HG02852 (cell line): ENCODE measurements around the gene PASK.

Experiments
- ATAC-seq: cut with Tn5 transposase; IDR thresholded peaks from one replicate; pipeline ENCODE4 v1.9.1; 2021; ENCODE audit warnings: mild to moderate bottlenecking, moderate library complexity; ENCODE audit not compliant: unreplicated experiment

The PASK gene

GRCh38 chr2:241068942-241069810, 80.1 kb downstream of the PASK start:
- ATAC-seq = no peak

GRCh38 chr2:241068136-241068941, 80.9 kb downstream of the PASK start:
- ATAC-seq = no peak

- ATAC-seq = no peak
Observed at GRCh38 chr2:241067501-241068135, 81.7 kb downstream of the PASK start.

GRCh38 chr2:241066893-241067341, 82.4 kb downstream of the PASK start:
- ATAC-seq = no peak

DNA sequence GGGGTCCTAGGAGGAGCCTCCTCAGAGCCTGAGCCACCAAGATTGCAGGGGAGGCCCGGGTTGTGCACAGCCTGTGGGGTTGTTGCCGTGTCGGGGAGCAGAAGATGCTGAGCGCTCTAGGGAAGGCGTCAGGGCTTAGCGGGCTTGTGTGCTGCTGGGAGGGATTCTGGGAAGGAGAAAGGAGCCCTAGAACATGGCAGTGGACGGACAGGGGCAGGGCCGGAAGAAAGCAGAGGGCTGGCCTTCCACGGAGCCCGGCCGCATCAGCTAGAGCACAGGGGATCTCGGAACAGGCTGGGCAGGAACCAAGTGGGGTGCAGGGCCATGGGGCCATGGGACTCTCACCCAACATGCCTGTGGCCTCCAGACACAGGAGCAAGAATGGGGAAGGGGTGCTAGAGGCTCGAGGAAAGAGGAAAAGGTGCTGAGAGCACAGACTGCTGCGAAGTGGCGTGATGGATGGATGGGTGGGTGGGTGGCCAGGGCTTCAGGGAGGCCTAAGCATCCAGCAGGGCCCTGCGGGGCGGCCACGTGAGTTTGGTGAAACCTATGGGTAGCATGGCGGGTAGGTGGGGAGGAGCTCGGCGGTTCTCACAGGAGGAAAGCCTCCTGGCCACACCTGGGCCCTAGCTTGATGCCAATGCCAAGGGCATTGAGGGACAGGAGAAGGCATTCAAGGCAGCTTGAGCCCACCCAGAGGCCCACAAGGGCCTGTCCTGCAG, 82.9 kb downstream of the PASK start:
- ATAC-seq = no peak

- ATAC-seq = no peak
Observed at GRCh38 chr2:241065355-241065803, 83.9 kb downstream of the PASK start.

- no peak for ATAC-seq
Observed at GRCh38 chr2:241064802-241065354, 84.4 kb downstream of the PASK start.

- ATAC-seq = no peak
Observed at GRCh38 chr2:241064008-241064801, 85.1 kb downstream of the PASK start.

DNA sequence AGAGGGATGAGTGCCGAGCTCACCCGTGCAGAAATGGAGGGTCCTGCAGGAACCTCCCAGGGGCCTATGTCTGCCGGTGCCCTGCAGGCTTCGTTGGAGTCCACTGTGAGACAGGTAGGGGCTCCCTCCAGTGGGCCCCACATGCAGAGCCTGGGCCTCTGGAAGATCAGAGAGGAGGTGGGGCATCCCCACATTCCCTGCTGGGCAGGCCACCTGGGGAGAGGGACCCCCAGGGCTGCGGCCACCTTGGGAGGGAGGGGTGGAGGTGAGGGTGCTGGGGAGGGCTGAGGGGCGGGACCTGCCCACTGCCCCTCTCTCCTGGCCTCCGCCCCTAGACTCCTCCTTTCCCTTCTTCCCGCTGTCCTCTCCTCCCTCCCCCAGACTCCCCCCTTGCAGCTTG, 85.7 kb downstream of the PASK start:
- ATAC-seq = no peak

GRCh38 chr2:241063093-241063551, 86.2 kb downstream of the PASK start:
- ATAC-seq = no peak

- ATAC-seq = no peak
Observed at GRCh38 chr2:241062389-241063092, 86.7 kb downstream of the PASK start.

DNA sequence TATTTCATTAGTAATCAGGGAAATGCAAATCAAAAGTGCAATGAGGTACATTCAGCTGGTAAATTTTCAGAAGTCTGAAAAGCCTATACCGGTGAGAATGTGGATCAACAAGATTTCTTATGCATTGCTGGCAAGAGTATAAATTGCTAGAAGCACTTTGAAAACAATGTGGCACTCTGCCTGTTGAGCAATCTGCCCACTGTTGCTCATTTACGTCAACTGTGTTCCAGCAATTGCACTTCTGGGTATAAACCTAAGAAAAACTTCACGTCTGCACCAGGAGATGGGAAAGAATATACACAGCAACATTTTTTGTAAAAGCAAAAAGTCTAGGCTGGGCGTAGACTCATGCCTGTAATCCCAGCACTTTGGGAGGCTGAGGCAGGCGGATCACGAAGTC, 88.0 kb downstream of the PASK start:
- no peak for ATAC-seq
